GM23338 (cell line): ENCODE results near the gene CASQ1.

Experiments used
- CREB1 ChIP-seq: fragments of 250-450 bp; sonication (Bioruptor Pico); IDR thresholded peaks from 2 replicates; pipeline ENCODE4 v1.5.0; 2020; ENCODE audit warnings: low read depth, mild to moderate bottlenecking, moderate library complexity
- EZH2 ChIP-seq: fragments of 200-600 bp; sonication (generic); IDR thresholded peaks from one replicate; pipeline ENCODE4 v1.8.0; 2017; ENCODE audit warnings: antibody characterized with exemption, mild to moderate bottlenecking, low read depth; ENCODE audit not compliant: unreplicated experiment
- EZH2phosphoT487 ChIP-seq: fragments of 200-600 bp; sonication (generic); IDR thresholded peaks from one replicate; pipeline ENCODE4 v1.8.1; 2018; ENCODE audit warnings: antibody characterized with exemption; ENCODE audit not compliant: unreplicated experiment
- JUNB ChIP-seq: IDR thresholded peaks from one replicate; pipeline ENCODE4 v1.6.1; 2016; ENCODE audit warnings: antibody characterized with exemption; ENCODE audit not compliant: unreplicated experiment
- NANOG ChIP-seq: IDR thresholded peaks from 2 replicates; pipeline ENCODE4 v1.6.1; 2016; ENCODE audit warnings: antibody characterized with exemption, borderline replicate concordance
- POLR2AphosphoS5 ChIP-seq: IDR thresholded peaks from 2 replicates; pipeline ENCODE4 v1.6.1; 2016; ENCODE audit warnings: antibody characterized with exemption, low read depth
- REST ChIP-seq: IDR thresholded peaks from one replicate; pipeline ENCODE4 v1.6.1; 2018; ENCODE audit warnings: antibody characterized with exemption; ENCODE audit not compliant: unreplicated experiment
- STAT1 ChIP-seq: IDR thresholded peaks from one replicate; pipeline ENCODE4 v1.6.1; 2016; ENCODE audit warnings: antibody characterized with exemption; ENCODE audit not compliant: unreplicated experiment
- ZNF331 ChIP-seq: fragments of 250-450 bp; sonication (Bioruptor Pico); IDR thresholded peaks from 2 replicates; pipeline ENCODE4 v1.5.0; 2020; ENCODE audit warnings: low read depth, mild to moderate bottlenecking, moderate library complexity
- TF ChIP-seq, protein P1 (sequence below), 2 experiments: fragments of 200-600 bp in 1 of 2; sonication (generic) in 1 of 2; conservative IDR thresholded peaks; 2 replicates each; pipeline versions ENCODE4 v1.5.1 to v1.6.1; 2016 to 2017; ENCODE audit warnings: antibody characterized with exemption in 2 of 2, low read depth in 2 of 2, mild to moderate bottlenecking in 2 of 2, moderate library complexity in 1 of 2
- TF ChIP-seq, protein P2 (sequence below): fragments of 250-450 bp; sonication (Bioruptor Pico); IDR thresholded peaks from 2 replicates; pipeline ENCODE4 v1.5.0; 2020; ENCODE audit warnings: mild to moderate bottlenecking, moderate library complexity

DNA sequence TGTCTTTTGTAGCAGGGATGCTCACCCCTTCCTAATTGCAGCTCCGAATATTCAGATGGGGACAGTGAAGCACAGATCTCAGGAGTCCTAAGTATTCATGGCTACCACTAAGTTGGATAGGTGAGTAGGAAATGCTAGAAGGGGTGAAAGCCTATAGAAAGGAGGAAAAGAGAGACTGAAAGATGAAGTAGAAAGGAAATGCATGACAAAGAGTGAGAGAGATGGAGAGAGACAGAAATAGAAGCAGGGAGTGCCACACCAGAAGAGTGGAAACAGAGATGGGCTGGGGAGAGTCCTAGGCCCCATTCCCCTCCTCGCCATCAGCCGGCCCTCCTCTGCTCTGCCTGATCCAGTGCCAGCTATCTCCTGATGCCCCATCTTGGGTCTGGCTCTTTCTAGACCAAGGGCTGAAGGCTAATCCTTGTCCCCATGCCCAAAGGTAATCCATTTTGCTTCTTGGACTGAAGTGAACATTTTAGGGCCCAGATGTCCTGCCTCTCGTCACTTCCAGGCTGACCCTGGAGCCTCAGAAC, 16.8 kb downstream of the CASQ1 start:
- TF ChIP-seq, protein P1, sequence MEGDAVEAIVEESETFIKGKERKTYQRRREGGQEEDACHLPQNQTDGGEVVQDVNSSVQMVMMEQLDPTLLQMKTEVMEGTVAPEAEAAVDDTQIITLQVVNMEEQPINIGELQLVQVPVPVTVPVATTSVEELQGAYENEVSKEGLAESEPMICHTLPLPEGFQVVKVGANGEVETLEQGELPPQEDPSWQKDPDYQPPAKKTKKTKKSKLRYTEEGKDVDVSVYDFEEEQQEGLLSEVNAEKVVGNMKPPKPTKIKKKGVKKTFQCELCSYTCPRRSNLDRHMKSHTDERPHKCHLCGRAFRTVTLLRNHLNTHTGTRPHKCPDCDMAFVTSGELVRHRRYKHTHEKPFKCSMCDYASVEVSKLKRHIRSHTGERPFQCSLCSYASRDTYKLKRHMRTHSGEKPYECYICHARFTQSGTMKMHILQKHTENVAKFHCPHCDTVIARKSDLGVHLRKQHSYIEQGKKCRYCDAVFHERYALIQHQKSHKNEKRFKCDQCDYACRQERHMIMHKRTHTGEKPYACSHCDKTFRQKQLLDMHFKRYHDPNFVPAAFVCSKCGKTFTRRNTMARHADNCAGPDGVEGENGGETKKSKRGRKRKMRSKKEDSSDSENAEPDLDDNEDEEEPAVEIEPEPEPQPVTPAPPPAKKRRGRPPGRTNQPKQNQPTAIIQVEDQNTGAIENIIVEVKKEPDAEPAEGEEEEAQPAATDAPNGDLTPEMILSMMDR (conservative IDR thresholded peaks at IDR 0.05; ENCODE audit: low read depth in 2 of 2) = no peak
- TF ChIP-seq EZH2phosphoT487 = no peak
- TF ChIP-seq, protein P2, sequence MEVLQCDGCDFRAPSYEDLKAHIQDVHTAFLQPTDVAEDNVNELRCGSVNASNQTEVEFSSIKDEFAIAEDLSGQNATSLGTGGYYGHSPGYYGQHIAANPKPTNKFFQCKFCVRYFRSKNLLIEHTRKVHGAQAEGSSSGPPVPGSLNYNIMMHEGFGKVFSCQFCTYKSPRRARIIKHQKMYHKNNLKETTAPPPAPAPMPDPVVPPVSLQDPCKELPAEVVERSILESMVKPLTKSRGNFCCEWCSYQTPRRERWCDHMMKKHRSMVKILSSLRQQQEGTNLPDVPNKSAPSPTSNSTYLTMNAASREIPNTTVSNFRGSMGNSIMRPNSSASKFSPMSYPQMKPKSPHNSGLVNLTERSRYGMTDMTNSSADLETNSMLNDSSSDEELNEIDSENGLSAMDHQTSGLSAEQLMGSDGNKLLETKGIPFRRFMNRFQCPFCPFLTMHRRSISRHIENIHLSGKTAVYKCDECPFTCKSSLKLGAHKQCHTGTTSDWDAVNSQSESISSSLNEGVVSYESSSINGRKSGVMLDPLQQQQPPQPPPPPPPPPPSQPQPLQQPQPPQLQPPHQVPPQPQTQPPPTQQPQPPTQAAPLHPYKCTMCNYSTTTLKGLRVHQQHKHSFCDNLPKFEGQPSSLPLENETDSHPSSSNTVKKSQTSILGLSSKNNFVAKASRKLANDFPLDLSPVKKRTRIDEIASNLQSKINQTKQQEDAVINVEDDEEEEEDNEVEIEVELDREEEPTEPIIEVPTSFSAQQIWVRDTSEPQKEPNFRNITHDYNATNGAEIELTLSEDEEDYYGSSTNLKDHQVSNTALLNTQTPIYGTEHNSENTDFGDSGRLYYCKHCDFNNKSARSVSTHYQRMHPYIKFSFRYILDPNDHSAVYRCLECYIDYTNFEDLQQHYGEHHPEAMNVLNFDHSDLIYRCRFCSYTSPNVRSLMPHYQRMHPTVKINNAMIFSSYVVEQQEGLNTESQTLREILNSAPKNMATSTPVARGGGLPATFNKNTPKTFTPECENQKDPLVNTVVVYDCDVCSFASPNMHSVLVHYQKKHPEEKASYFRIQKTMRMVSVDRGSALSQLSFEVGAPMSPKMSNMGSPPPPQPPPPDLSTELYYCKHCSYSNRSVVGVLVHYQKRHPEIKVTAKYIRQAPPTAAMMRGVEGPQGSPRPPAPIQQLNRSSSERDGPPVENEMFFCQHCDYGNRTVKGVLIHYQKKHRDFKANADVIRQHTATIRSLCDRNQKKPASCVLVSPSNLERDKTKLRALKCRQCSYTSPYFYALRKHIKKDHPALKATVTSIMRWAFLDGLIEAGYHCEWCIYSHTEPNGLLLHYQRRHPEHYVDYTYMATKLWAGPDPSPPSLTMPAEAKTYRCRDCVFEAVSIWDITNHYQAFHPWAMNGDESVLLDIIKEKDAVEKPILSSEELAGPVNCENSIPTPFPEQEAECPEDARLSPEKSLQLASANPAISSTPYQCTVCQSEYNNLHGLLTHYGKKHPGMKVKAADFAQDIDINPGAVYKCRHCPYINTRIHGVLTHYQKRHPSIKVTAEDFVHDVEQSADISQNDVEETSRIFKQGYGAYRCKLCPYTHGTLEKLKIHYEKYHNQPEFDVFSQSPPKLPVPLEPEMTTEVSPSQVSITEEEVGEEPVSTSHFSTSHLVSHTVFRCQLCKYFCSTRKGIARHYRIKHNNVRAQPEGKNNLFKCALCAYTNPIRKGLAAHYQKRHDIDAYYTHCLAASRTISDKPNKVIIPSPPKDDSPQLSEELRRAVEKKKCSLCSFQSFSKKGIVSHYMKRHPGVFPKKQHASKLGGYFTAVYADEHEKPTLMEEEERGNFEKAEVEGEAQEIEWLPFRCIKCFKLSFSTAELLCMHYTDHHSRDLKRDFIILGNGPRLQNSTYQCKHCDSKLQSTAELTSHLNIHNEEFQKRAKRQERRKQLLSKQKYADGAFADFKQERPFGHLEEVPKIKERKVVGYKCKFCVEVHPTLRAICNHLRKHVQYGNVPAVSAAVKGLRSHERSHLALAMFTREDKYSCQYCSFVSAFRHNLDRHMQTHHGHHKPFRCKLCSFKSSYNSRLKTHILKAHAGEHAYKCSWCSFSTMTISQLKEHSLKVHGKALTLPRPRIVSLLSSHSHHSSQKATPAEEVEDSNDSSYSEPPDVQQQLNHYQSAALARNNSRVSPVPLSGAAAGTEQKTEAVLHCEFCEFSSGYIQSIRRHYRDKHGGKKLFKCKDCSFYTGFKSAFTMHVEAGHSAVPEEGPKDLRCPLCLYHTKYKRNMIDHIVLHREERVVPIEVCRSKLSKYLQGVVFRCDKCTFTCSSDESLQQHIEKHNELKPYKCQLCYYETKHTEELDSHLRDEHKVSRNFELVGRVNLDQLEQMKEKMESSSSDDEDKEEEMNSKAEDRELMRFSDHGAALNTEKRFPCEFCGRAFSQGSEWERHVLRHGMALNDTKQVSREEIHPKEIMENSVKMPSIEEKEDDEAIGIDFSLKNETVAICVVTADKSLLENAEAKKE = no peak
- no peak for TF ChIP-seq EZH2
- TF ChIP-seq REST = no peak
- TF ChIP-seq POLR2AphosphoS5 = no peak
- TF ChIP-seq STAT1 = no peak
- TF ChIP-seq JUNB = no peak
- TF ChIP-seq ZNF331 (CRISPR knock-in tag) = no peak
- TF ChIP-seq NANOG = no peak
- TF ChIP-seq CREB1 (CRISPR knock-in tag) = no peak
